ENCODE results near the gene HNRNPM.

DNA sequence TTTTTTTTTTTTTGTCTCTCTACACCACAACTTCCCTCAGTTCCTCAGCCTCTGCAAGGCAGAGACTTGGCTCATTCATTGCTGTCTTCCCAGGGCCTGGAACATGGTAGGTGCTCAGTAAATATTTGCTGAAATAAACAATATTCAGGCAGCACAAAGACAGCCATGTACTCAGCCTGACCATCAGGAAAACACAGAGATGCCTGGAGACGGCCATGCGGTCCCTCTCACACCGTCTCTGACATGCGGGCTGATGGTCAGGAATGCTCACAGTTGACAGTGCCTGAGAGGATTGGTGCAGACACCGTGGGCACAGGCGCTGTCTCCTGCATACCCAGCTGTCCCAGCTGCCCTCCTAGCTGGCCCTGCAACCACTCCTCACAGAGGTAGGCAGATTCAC is 56.7 kb downstream of the HNRNPM start:
- TF ChIP-seq CTCF (IDR thresholded peaks at IDR 0.05): no peak
- no peak for TF ChIP-seq ZFX (IDR thresholded peaks at IDR 0.05; ENCODE audit: borderline replicate concordance)
